HG02571 (cell line): ENCODE results near the gene ZBTB7A.
"Not testable (repeated sequence)": the region's sequence is repeated elsewhere in the genome, so short reads cannot be mapped to it uniquely, and the experiment has no call there.

ENCODE experiments used
- ATAC-seq: cut with Tn5 transposase; IDR thresholded peaks from one replicate; pipeline ENCODE4 v1.9.1; 2021; ENCODE audit warnings: mild to moderate bottlenecking, moderate library complexity; ENCODE audit not compliant: unreplicated experiment

ZBTB7A gene

DNA sequence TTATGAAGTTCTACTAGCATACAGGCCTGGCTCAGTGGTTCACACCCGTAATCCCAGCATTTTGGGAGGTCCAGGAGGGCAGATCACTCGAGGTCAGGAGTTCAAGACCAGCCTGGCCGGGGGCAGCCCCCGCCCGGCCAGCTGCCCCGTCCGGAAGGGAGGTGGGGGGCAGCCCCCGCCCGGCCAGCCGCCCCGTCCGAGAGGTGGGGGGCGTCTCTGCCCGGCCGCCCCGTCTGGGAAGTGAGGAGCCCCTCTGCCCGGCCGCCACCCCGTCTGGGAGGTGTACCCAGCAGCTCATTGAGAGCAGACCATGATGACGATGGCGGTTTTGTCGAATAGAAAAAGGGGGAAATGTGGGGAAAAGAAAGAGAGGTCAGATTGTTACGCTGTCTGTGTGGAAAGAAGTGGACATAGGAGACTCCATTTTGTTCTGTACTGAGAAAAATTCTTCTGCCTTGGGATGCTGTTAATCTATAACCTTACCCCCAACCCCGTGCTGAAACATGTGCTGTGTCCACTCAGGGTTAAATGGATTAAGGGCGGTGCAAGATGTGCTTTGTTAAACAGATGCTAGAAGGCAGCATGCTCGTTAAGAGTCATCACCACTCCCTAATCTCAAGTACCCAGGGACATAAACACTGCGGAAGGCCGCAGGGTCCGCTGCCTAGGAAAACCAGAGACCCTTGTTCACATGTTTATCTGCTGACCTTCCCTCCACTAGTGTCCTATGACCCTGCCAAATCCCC, 67.9 kb downstream of the ZBTB7A start:
- ATAC-seq, result not testable (repeated sequence)

DNA sequence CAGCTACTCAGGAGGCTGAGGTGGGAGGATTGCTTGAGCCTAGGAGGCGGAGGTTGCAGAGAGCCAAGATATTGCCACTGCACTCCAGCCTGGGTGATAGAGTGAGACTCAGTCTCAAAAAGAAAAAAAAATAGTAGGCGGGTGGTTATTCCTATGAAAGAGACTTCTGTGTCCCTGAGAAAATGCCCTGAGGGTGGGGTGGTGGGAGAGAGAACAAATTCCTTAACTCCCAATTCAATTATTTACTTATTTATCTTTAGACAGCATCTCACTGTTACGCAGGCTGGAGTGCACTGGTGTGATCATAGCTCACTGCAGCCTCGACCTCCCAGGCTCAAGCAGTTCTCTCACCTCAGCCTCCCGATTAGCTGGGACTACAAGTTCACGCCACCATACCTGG, 71.1 kb downstream of the ZBTB7A start:
- ATAC-seq, result no peak
